WERI-Rb-1 (cell line): Measurements from ENCODE around the gene C6orf47.

Experiments
- DNase-seq: peaks from one replicate; pipeline ENCODE4 v3.0.0-alpha.2; 2020
- H3K27ac ChIP-seq: fragments of 250-450 bp; sonication (Bioruptor Pico); 2 replicates; pipeline ENCODE4 v1.5.1; 2020; ENCODE audit warnings: mild to moderate bottlenecking, moderate library complexity
- H3K27me3 ChIP-seq: fragments of 250-450 bp; sonication (Bioruptor Pico); 2 replicates; pipeline ENCODE4 v1.5.1; 2021; ENCODE audit warnings: mild to moderate bottlenecking, low read depth, moderate library complexity; ENCODE audit not compliant: insufficient read depth, severe bottlenecking
- H3K36me3 ChIP-seq: fragments of 250-450 bp; sonication (Bioruptor Pico); 2 replicates; pipeline ENCODE4 v1.5.1; 2020; ENCODE audit warnings: mild to moderate bottlenecking, moderate library complexity
- H3K4me3 ChIP-seq: 2 replicates; pipeline ENCODE4 v1.5.1; 2011; ENCODE audit warnings: low read depth, mild to moderate bottlenecking, control low read depth, low read length
- H3K9me3 ChIP-seq: fragments of 250-450 bp; sonication (Bioruptor Pico); 2 replicates; pipeline ENCODE4 v1.5.1; 2021; ENCODE audit warnings: mild to moderate bottlenecking, moderate library complexity; ENCODE audit not compliant: severe bottlenecking
- TF ChIP-seq, protein P1 (sequence below): IDR thresholded peaks from 2 replicates; pipeline ENCODE4 v1.5.1; 2011; ENCODE audit warnings: low read depth, mild to moderate bottlenecking, control low read depth, inconsistent platforms, low read length

The C6orf47 gene

DNA sequence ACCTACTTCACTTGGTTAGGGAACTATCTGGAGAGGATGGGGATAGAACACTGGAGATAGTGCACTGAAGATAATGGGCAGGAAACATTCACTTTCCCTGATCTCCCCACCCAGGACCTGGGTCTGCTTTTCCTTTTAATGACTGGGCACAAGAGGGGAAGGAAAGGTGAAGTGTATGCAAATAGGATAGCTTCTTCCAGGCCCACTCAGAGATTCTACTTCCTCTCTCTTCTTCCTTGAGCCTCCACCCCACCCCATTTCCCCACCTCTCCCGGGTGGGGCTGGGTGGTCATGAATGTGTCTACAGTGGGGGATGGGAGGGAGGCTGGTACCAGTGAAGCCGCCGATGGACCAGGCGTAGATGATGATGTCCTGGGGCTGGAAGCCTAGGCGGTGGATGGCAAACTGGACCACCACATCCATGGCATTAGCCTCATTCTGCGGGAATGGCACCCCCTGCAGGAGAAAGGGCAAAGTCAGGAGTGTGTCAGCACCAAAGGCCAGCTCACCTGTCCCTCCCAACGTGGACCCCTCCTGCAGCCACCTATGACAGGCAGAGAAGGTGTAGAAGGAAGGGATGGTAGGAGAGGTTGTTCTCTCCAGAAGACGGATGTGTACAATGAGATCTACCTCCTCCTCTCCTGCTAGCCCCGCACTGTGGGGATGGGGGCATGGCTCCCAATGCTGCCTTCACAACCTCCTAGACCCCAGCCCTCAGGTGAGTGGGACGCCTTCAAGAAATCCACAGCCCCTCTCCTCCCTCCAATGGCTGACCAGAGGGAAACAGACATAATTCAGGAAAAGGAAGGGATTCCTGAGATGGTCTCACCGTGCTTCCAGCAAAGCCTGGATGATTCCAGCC is 28.9 kb upstream of the C6orf47 start:
- H3K27ac ChIP-seq, result no peak overlapping the region
- H3K4me3 ChIP-seq, result no peak overlapping the region
- no peaks in the 10 kb centered on the region for H3K27me3 ChIP-seq
- no peaks in the 10 kb centered on the region for H3K9me3 ChIP-seq
- peaks cover 79% of the 10 kb centered on the region for H3K36me3 ChIP-seq
- DNase-seq, result peak; percentile 42
- TF ChIP-seq, protein P1, sequence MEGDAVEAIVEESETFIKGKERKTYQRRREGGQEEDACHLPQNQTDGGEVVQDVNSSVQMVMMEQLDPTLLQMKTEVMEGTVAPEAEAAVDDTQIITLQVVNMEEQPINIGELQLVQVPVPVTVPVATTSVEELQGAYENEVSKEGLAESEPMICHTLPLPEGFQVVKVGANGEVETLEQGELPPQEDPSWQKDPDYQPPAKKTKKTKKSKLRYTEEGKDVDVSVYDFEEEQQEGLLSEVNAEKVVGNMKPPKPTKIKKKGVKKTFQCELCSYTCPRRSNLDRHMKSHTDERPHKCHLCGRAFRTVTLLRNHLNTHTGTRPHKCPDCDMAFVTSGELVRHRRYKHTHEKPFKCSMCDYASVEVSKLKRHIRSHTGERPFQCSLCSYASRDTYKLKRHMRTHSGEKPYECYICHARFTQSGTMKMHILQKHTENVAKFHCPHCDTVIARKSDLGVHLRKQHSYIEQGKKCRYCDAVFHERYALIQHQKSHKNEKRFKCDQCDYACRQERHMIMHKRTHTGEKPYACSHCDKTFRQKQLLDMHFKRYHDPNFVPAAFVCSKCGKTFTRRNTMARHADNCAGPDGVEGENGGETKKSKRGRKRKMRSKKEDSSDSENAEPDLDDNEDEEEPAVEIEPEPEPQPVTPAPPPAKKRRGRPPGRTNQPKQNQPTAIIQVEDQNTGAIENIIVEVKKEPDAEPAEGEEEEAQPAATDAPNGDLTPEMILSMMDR, result peak; percentile 83

DNA sequence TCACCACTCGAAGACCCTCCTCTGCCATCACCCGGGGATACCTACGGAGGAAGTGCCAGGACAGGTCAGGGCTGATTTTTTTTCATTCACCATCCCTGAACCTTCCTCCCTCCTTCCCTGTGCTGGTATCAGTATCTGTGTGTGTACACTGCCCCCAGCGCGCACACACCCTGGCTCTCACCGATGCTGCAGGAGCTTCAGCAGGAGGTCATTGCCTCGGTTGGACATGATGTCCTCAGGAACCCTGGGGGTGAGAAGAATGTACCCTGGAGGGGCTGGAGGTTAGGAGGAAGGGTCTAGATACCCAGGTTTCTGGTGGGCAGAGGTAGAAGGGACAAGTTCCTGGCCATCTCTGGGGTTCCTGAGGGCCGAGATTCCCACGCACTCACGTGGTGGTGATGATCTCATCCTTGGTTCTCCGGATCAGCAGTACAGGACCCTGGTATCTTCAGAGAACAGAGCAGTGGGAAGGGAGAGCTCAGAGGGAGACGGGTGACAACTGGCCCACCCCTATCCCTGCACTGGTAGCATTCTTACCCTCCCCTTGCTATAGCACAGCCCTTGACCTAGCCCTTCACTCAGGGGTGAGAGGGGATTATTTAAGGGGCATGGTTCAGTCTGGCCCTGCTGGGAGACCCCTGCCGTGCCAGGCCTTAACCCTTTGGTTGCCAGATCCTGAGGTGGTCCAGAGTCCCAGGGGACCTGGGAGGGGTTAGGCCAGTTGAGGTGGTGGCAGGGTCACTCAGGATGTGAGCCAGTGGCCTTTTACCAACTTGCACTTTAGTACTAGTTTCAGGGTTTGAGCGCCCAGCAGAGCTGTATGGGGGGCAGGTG is 27.5 kb upstream of the C6orf47 start:
- H3K9me3 ChIP-seq, result no peaks in the 10 kb centered on the region
- H3K27ac ChIP-seq, result no peak overlapping the region
- no peak overlapping the region for H3K4me3 ChIP-seq
- no peaks in the 10 kb centered on the region for H3K27me3 ChIP-seq
- TF ChIP-seq, protein P1, result no peak
- DNase-seq, result no peak
- peaks cover 72% of the 10 kb centered on the region for H3K36me3 ChIP-seq

- peaks cover 69% of the 10 kb centered on the region for H3K36me3 ChIP-seq
- no peaks in the 10 kb centered on the region for H3K9me3 ChIP-seq
- TF ChIP-seq, protein P1, result no peak
- no peaks in the 10 kb centered on the region for H3K27me3 ChIP-seq
- DNase-seq, result no peak
- H3K4me3 ChIP-seq, result no peak overlapping the region
- no peak overlapping the region for H3K27ac ChIP-seq
Observed at GRCh38 chr6:31687321-31687720, 26.7 kb upstream of the C6orf47 start.

DNA sequence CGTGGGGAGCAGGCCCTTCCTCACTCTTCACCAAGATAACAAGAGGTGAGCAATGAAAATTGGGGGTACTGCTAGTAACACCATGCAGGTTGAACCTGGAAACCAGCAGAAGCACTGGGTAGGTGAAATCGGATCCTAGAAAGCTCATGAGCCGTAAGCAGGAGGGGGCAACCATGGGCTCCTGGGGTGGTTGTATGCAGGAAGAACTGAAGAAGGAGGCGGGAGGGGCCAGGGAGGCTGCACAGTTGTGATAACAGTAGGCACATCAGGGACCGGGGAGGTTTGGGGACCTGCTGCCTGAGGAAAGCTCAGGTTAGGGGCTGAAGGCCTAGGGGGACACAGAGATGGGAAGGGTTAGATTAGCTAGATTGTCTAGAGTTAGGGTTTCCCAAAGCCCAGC is 25.9 kb upstream of the C6orf47 start:
- Histone ChIP-seq H3K27ac (no peak overlapping the region), H3K27me3 (no peaks in the 10 kb centered on the region), H3K9me3 (no peaks in the 10 kb centered on the region), H3K4me3 (no peak overlapping the region), H3K36me3 (peaks cover 66% of the 10 kb centered on the region)
- TF ChIP-seq, protein P1, result no peak
- DNase-seq, result no peak

GRCh38 chr6:31683591-31683990 is 23.0 kb upstream of the C6orf47 start:
- Histone ChIP-seq H3K27me3 (no peaks in the 10 kb centered on the region), H3K27ac (no peak overlapping the region), H3K36me3 (peaks cover 39% of the 10 kb centered on the region), H3K4me3 (no peak overlapping the region), H3K9me3 (no peaks in the 10 kb centered on the region)
- no peak for DNase-seq
- TF ChIP-seq, protein P1, result no peak
